K562 (cell line): ENCODE measurements around the gene SPAG17. TPM values are rescaled to one million over a fixed set of nuclear protein-coding genes. Genes with fewer than 3 reads are reported as not detected.

ENCODE experiments used
- CAMTA2 ChIP-seq: fragments of 250-450 bp; sonication (Bioruptor Pico); conservative IDR thresholded peaks from 2 replicates; pipeline ENCODE4 v1.5.1; 2022
- CHD7 ChIP-seq: fragments of 200-600 bp; sonication (generic); IDR thresholded peaks from one replicate; pipeline ENCODE4 v1.6.1; 2012; ENCODE audit warnings: mild to moderate bottlenecking, low read depth, low read length, inconsistent platforms
- E2F1 ChIP-seq: sonication (generic); formaldehyde crosslinking; IDR thresholded peaks from 2 replicates; pipeline ENCODE4 v1.8.1; 2023; ENCODE audit warnings: mild to moderate bottlenecking, missing genetic modification reagents, moderate library complexity
- KLF6 ChIP-seq: fragments of 250-450 bp; sonication (Bioruptor Pico); IDR thresholded peaks from 2 replicates; pipeline ENCODE4 v1.4.0; 2020; ENCODE audit warnings: mild to moderate bottlenecking, moderate library complexity, borderline replicate concordance
- RFX1 ChIP-seq: fragments of 450-650 bp; IDR thresholded peaks from 2 replicates; pipeline ENCODE4 v1.6.1; 2016; ENCODE audit warnings: mild to moderate bottlenecking, moderate library complexity
- ZBTB1 ChIP-seq: sonication (generic); formaldehyde crosslinking; IDR thresholded peaks from 2 replicates; pipeline ENCODE4 v1.8.1; 2023; ENCODE audit warnings: missing genetic modification reagents, low read depth, mild to moderate bottlenecking, borderline replicate concordance
- ZHX1 ChIP-seq: fragments of 150-350 bp; conservative IDR thresholded peaks from 2 replicates; pipeline ENCODE4 v1.6.1; 2014; ENCODE audit warnings: low read length
- ZNF436 ChIP-seq: fragments of 250-450, 450-650 bp; sonication (Bioruptor Pico); formaldehyde crosslinking; IDR thresholded peaks from 2 replicates; pipeline ENCODE4 v1.7.0; 2020; ENCODE audit warnings: mild to moderate bottlenecking
- ZNF740 ChIP-seq, 3 experiments: fragments of 200-800 bp in 1 of 3; sonication (Bioruptor generic) in 1 of 3; sonication (generic) in 1 of 3; formaldehyde crosslinking in 1 of 3; IDR thresholded peaks; 2 replicates each; pipeline versions ENCODE4 v1.6.1 to v1.8.0; 2016 to 2022; ENCODE audit warnings: mild to moderate bottlenecking in 2 of 3, missing compliant biosample characterization in 2 of 3, missing genetic modification characterization in 2 of 3, missing genetic modification reagents in 1 of 3
- polyA plus RNA-seq, 8 experiments: library from polyadenylated mRNA; depleted of rRNA in 4 of 8; stranded (reverse) in 5 of 8; unstranded in 3 of 8; fragments of >200 nt; fragmentation: Nextera tagmentation in 2 of 8; fragmentation: Illumina TruSeq in 1 of 8; extraction: Ambion mirVana in 2 of 8; extraction: Trizol in 1 of 8; gene quantifications; 2 replicates each; pipeline versions ENCODE4 v1.2.1 to v1.2.3, GENCODE V29; 2011 to 2014; ENCODE audit warnings: inconsistent platforms in 1 of 8, missing spikeins in 1 of 8
- total RNA-seq, 7 experiments: library from RNA; depleted of rRNA in 6 of 7; stranded (reverse); fragments of >200 nt in 6 of 7; fragmentation: Illumina TruSeq in 2 of 7; extraction: Trizol in 2 of 7; gene quantifications; 2 replicates each; pipeline versions ENCODE4 v1.2.1 to v1.2.3, GENCODE V29; 2011 to 2021; ENCODE audit warnings: low replicate concordance in 1 of 7

The SPAG17 gene
- total and polyA plus RNA-seq, 9 of the 15 experiments (the other 6 are each of a cell fraction or from before 2014, with no cell fraction given): 0.07 to 2.1 (median 1.5) TPM

GRCh38 chr1:117929343-117930172 is 255.5 kb downstream of the SPAG17 start, which contains the start of the genes GDAP2 and WDR3 (continued):
- TF ChIP-seq CHD7 (no peak), CAMTA2 (CRISPR knock-in tag) (no peak), ZNF740 (CRISPR knock-in tag; IDR thresholded peaks at IDR 0.05) (no peak), ZNF740 (tag; IDR thresholded peaks at IDR 0.05) (no peak), ZHX1 (no peak), ZBTB1 (CRISPR knock-in tag) (no peak), E2F1 (CRISPR knock-in tag) (peak; percentile 47; the same call in 1 of the 2 replicates), RFX1 (peak; percentile 57), KLF6 (CRISPR knock-in tag) (no peak), ZNF436 (CRISPR knock-in tag) (no peak)
